HG03175 (cell line): ENCODE results near the gene TTPAL.

Source experiments
- ATAC-seq: cut with Tn5 transposase; IDR thresholded peaks from one replicate; pipeline ENCODE4 v1.9.1; 2021; ENCODE audit warnings: mild to moderate bottlenecking, moderate library complexity; ENCODE audit not compliant: unreplicated experiment

TTPAL gene

GRCh38 chr20:44532259-44532980 is 56.7 kb downstream of the TTPAL start:
- ATAC-seq = no peak

- ATAC-seq = no peak
Observed at GRCh38 chr20:44532981-44533331, 57.3 kb downstream of the TTPAL start.

GRCh38 chr20:44533928-44534327 is 58.3 kb downstream of the TTPAL start:
- no peak for ATAC-seq

GRCh38 chr20:44536175-44536574 is 60.5 kb downstream of the TTPAL start:
- no peak for ATAC-seq

GRCh38 chr20:44537993-44538392 is 62.3 kb downstream of the TTPAL start:
- ATAC-seq = no peak

- no peak for ATAC-seq
Observed at GRCh38 chr20:44540834-44541233, 65.2 kb downstream of the TTPAL start.

- ATAC-seq = no peak
Observed at GRCh38 chr20:44541992-44542391, 66.3 kb downstream of the TTPAL start.

GRCh38 chr20:44542890-44543289 is 67.2 kb downstream of the TTPAL start:
- ATAC-seq = no peak

GRCh38 chr20:44543358-44543757 is 67.7 kb downstream of the TTPAL start:
- ATAC-seq = no peak
